Colon (tissue), 2 donors: Measurements from ENCODE around the gene RNF224.

Experiments
- FAIRE-seq: peaks from 2 replicates; lab custom pipeline; 2012; peaks lifted over from hg19 to GRCh38; lab: Jason Lieb, UNC
- donor health status: control.
- donor health status: control.

Gene RNF224

DNA sequence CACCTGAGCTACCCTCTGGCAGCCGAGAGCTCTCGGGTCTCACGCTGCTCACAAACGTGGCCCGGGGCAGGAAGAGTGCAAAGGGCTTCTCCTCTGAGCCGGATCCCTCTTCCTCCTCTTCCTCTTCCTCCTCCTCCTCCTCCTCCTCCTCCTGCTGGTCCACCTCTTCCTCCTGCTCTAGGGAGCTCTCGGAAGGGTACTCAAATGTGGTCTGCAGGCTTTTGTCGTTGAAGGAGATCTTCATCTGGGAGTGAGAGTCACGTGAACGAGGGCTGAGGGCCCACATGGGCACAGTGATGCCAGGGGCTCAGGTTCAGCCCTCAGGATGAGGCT is 34.9 kb upstream of the RNF224 start:
- no peak for FAIRE-seq

DNA sequence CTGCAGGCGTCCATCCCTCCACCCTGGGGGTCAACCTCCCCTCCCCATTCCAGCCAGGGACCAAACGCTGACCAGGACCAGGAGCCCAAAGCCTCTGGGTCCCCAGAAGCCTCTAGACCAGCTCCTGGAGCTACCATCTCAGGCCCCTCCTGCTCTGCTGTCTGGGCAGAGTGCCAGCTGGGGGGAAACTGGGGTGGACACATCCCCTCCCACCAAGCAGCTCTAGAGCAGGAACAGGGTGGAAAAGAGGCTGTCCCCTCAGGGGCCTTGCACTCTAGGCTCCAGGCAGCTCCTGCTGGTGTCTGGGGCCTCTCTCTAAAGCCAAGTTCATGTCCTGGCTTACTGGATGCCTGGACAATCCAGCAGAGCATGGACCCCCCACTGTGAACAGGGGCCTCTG is 34.4 kb upstream of the RNF224 start:
- no peak for FAIRE-seq

DNA sequence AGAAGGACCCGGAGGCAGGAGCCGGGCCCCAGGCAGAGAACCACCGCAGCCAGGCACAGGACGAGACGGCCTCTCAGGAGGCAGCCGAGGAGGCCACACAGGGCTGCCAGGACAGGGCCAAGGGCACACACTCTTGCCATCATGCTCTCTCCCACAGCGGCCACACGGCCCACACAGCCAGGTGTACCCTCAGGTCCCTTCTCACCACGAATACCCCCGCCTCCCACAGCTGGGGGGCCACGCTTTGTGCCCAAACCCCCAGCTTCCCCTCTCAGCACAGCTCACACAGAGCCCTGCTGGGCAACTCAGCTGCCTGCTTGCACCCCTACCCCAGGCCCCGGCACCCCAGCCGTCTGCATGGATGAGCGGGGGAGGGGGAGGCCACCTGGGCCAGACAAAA is 33.5 kb upstream of the RNF224 start:
- FAIRE-seq, result no peak

DNA sequence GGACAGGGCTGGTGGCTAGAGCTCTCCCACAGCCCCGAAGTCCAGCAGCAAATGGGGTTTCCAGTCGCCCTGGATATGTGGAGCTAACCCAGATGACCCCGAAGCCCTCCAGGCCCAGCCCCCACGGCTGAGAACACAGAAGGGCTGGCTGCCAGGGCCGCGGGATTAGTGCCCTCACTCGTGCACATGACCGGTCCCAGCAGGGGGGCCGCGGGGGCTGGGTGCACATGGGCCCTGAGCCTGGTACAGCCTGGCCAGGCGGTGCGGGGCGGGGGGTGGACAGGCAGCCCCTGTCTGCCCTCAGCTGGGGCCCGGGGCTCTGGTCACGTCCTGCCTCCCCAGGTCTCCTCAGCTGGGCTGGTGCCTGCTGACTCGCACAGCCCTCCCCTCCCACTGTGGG is 32.9 kb upstream of the RNF224 start:
- FAIRE-seq, result no peak

DNA sequence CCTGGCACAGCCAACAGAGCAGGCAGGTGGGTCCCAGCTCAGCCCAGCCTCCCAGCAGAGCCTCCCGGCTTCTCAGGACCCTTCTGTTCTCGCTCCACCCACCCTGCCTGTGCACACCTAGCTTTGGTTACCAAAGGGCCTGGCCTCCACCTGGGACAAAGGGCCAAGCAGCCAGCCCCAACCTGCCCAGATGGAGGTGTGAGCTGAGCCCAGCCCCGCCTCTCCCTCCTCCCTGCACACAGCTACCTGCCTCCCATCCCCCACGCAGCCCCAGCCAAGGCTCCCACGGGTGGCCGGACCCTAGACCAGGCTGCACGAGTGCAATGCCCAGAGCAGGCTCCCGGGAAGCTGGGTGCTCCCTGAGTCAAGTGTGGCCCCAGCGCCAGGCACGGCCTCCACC is 32.4 kb upstream of the RNF224 start:
- FAIRE-seq, result no peak

DNA sequence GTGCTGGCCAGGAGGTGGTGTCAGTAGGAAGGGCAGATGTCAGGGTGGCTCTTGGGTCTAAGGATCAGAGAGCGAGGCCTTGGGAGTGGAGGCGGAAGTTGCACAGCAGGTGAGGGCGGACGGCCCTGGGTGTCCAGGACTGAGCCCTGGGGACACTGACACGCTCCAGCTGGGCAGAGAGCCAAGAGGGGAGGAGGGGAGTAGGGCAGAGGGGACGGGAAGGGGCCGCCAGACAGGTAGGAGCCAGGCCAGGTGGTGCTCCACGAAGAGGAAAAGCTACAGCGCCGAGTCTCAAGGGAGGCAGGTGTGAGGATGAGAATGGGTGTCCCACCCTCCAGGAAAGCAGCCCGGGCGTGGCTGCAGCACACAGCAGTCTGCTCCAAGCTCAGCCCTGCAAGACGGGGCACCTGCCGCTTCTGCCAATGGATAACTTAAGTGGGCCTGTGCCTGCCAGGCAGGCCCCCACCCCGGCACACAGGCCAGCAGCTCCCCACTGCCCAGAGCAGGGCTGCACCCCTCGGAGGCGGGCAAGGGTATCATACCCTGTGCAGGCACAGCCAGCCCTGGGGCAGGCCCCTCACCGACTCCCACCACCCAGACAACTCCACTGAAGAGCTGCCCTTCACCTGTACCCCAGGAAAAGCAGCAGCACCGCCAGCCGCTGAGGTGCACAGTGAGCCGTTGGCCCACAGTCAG is 31.6 kb upstream of the RNF224 start:
- no peak for FAIRE-seq

DNA sequence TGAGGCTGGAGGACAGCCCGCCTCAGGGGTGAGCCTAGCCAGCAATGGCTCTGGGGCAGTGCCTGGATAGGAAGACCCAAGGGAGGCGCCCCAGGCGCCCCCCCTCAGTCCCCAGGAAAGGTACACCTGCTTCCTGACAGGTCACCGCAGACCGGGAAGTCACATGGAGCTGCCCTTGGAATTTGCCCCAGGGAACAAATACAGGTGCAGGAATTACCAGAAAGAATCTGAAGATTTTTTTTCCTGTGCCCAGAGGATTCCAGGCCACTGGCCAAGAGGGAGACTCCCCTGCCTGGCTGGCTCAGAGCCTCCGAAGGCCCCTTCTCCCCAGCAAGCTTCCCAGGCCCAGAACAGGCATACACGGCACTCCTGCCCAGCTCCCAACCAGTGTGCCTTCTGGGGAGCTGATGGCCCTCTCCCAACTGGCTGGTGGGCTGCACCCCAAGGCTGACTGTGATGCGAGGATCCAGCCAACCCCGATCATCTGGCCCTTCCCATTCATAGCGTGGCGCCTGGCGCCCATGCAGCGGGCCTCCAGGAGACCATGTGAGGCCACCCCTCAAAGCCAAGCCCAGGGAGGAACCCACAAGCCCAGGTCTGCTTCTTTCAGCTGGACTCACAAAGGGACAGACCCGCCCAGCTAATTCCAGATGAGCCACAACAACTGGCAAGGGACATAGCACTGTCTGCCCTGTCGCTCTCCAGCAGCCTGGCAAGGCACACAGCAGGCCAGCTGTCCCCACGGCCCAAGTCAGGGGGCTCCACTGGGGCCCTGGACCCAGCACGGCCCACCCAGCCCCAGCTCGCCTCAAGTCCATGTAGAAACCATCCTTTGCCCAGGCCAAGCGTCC is 29.0 kb upstream of the RNF224 start:
- FAIRE-seq, result no peak

DNA sequence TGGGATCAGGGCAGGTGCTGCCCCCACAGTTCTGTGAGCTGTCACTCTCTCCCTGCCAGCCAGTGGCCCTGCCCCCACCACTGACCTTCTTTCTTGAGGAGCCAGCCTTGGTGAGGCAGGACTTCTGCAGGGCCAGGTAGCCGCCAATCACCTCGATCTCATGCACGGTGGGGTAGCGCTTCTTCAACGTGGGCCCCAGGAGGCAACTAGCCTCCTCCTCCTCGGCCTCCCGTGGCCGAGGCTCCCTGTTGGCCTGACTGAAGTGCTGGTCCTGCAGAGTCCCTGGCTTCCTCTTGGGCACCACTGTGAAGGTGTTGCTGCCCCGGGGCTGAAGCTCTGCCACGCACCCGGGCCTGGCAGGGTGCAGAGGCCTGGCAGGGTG is 28.4 kb upstream of the RNF224 start:
- no peak for FAIRE-seq

DNA sequence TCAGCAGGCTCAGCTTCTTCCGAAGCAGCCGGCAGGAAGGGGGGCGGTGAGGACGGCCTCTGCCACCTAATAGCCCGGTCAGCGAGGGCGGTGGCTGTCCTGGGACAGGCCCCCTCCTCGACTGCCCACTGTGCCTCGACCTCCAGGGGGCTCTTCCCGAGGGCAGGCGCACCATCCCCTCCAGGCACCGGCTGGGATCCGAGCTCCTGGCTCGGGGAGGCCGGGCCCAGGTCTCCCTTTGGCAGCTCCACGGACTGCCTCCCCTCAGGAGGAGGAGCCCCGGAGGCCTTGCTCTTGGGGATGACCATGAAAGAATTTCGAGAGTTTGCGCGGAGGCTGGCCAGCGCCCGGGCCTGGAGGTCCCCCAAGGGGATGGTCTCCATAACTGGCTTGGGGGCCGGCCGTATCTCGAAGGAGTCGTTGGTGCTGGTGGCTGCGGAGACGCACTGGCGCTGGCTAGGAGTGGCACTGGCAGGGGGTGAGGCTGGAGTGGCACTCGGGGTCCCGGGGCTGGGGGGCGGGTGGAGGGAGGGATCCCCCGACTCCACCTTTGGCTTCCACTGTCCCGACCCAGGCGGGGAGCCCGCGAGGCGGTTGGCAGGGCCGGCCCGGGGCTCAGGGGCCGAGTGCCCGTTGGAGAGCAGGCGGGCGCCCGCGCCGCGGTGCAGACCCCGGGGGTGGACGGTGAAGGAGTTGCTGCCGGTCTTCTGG is 27.7 kb upstream of the RNF224 start:
- no peak for FAIRE-seq

DNA sequence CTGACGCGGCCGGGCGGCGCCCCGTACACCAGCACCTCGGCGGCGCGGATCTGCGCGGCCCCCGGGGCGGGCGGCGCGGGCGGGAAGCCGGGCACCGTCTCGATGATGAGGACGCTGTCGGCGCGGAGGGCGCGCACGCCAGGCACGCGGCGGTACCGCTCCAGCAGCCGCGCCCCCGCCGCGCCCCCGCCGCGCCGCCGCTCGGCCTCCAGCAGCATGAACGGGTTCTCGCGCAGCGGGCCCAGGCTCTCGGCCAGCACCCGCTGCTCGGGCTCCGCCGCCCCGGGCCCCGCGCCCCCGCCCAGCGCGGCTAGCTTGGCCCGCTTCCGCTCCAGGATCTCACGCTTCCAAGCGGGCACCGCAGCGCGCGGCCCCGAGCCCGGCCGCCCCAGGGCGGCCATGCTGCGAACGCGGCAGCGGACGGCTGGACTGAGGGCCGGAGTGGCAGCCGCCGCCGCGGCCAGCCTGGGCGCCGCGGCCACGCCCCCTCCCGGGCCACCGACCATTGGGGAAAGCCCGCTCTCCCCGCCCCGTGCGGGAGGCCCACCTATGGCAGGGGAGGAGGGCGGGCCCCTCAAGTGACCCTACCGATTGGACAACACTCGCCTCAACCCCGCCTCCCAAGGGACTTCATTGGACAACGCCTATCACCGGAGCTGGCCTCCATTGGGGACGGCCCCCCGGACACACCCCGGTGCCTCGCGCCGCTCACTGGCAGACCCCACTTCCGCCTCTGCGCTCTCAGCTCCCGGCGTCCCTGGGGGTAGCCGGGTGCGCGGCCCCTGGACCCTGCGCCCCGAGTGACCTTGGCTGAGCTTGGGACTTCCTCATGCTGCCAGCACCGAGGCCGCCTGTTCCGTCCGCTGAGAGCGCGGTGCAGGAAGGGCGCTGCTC is 26.7 kb upstream of the RNF224 start, which contains the start of gene TPRN:
Gene TPRN, minus strand, starts transcription at position 431 of the 894 bp plus-strand sequence. Its CDS starts 30 bp downstream, at position 401.
- FAIRE-seq, result peak; percentile 41

DNA sequence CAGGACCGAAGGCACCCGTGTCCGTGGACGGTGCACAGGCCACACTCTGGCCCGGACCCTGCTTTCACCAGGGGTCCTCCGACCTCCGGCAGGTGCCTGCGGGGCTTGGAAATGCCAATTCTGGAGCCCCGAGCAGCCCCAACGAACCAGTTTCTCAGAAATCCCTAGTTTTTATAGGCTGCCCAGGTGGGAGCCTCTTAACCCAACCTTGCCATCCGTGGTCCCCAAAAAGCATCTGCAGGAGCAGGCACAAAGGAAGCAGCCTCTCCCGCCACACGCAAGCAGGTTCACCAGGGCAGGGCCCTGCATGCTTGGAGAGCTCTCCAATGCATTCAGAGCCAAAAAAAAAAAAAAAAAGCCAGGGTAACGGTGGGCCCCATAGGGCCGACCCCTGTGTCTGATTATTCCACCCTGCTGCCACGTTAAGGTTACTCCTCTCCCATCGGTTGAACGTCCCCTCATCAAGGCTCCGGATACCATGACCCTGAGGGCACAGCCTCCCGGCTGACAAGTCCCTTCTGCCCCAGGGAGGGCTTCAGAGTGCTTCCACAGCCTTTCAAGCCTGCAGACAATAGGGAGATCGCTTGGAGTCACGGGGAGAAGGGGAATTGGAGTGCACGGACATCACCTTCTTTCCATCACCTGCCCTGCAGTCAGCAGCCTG is 26.0 kb upstream of the RNF224 start:
- no peak for FAIRE-seq

DNA sequence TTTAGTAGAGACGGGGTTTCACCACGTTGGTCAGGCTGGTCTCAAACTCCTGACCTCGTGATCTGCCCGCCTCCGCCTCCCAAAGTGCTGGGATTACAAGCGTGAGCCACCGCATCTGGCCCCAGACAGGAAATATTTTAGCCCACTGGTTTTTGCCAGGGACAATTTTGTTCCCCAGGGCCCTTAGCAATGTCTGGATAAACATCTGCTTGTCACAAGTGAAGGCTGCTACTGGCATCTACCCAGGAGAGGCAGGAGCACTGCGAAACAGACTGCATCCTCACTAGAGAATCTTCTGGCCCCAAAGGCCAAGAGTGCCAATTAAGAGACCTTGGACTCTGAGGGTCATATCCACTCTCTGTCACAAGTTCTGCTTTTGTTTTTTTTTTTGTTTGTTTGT is 24.3 kb upstream of the RNF224 start:
- FAIRE-seq, result no peak

DNA sequence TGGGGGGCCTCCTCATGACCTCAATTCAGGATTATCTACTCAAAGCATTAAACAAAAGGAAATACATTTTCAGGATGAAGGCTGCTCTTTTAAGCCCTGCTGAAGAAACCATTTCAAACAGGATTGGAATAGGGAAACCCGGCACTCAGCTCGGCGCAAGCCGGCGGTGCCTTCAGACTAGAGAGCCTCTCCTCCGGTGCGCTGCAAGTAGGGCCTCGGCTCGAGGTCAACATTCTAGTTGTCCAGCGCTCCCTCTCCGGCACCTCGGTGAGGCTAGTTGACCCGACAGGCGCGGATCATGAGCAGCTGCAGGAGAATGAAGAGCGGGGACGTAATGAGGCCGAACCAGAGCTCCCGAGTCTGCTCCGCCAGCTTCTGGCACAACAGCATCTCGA is 22.6 kb upstream of the RNF224 start:
- FAIRE-seq, result no peak

DNA sequence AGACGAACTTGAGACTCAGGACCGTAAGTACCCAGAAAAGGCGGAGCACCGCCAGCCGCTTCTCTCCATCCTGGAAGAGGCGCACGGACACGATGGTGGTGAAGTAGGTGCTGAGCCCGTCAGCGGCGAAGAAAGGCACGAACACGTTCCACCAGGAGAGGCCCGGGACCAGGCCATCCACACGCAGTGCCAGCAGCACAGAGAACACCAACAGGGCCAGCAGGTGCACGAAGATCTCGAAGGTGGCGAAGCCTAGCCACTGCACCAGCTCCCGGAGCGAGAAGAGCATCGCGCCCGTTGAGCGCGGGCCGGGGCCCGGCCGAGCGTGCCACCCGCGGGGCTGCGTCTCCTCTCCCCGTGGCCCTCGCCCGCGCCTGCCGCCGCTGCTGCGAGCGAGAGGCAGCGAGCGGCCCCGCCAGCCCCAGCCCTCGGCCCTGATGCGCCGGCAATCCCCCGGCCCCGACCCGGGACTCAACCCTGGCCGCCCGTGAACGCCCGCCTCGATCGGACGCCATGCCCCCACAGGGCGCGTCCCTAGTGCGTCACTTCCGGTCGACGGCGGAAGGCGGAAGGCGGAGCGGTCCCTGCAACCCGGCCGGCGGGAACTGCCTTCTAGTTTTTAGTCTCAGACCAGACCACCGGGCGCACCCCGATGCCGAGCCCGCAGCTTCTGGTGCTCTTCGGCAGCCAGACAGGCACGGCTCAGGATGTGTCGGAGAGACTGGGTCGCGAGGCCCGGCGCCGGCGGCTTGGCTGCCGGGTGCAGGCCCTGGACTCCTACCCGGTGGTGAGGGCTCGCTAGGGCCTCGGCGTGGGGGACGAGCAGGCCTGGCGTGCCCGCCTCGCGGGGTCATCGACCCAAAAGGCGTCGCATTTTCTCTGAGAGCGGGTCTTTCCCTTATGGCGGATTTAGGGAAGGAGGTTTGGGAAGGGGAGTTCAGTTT is 21.9 kb upstream of the RNF224 start, which contains the start of the genes NDOR1 and TMEM203:
Gene NDOR1, plus strand, starts transcription at position 575 of the 944 bp plus-strand sequence. Its CDS starts 78 bp downstream, at position 653.
Gene TMEM203, minus strand, starts transcription at position 523 of the 944 bp plus-strand sequence. Its CDS starts 234 bp downstream, at position 289.
- FAIRE-seq, result no peak

DNA sequence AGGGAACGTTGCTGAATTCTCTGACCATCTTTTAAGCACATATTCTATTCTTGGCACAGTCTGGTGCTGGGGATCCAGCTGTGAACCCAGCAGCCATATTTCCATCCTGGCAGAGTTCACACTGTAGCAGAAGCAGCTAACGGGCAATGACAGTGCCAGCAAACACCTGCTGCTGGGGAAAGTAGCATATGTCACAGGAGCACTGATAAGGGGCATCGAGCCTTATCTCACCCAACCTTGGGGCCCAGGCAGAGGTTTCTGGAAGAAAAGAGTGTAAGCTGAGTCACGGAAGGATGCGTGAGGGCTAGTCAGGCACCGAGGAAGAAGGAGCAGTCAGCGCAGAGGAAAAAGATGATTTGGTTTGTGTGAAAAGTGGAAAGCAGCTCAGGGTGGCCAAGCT is 20.7 kb upstream of the RNF224 start:
- no peak for FAIRE-seq

DNA sequence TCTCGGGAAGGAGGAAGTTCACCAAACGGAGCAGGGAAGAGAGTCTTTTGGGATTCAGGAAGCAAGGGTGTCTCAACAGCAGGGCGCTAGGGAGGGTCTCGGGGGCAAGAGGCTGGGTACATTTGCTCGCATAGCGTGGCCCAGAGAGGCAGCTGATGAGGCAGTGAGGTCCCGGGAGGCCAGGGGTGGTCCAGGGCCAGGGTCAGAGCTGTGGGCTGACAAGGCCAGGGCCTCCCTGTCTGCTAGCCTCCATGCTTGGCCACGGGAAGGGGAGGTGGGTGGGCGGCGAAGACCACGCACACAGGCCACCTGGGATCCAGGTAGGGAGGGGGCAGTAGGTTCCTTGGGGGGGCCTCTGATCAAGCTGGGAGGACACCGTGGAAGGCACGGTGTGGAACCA is 15.8 kb upstream of the RNF224 start:
- no peak for FAIRE-seq

DNA sequence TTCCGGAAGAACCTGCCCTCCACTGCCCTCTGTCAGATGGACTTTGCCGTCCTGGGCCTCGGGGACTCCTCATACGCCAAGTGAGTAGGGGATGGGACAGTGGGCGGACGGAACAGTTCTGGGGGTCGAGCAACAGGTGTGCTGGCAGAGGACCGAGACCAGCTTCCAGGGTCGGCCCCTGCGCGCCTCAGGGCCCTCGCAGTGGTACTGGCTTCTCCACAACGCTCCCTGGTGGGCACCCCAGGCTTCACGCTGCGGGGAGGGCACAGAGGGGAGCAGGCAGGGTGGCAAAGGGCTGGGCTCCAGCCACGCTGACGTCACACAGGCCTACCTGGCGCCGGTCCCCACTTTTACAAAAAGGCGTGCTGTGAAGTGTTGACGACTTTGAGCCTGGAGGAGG is 14.8 kb upstream of the RNF224 start:
- no peak for FAIRE-seq

DNA sequence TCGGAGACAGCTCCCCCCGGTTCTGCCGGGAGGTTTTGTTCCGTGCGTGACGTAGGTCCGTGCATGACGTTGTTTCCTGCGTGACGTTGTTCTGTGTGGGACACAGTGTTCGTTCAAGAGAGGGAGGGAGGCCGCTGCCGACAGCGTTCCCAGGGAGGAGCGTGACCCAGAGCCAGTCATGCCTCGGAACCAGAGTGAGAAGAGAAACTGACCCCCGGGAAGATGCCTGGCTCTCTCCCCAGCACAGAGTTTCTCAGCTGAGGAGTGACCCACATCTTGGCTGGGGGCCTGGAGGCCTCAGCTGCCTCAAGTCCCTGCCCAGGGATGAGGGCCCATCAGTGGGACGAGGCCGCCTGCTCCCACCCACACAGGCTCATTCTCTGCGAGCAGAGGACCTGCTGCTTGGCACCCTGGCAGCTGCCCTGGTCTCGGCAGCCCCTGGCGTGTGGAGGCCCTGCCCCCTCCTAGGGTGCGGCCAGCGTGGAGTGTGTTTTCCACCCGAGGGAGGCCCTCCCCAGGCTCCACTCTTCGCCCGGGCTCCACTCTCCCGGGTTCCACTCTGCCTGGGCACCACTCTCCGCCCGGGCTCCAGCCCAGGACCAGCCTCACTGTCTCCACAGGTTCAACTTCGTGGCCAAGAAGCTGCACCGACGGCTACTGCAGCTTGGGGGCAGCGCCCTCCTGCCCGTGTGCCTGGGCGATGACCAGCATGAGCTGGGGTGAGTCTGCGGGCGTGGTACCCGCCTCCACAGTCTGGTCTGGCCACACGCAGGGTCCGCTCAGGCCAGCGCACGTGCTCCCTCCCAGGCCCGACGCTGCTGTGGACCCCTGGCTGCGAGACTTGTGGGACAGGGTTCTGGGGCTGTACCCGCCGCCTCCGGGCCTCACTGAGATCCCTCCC is 13.9 kb upstream of the RNF224 start:
- no peak for FAIRE-seq

DNA sequence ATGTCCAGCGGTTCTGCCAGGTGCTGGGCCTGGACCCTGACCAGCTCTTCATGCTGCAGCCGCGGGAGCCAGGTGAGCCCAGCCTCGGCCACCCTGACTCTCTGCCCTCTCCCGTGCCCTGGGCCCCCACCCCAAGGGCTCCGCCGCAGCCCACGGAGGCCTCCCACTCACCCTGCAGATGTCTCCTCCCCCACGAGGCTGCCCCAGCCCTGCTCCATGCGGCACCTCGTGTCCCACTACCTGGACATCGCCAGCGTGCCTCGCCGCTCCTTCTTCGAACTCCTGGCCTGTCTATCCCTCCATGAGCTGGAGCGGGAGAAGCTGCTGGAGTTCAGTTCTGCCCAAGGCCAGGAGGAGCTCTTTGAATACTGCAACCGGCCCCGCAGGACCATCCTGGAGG is 12.7 kb upstream of the RNF224 start:
- no peak for FAIRE-seq
